Measurements from ENCODE around the gene RELN. TPM values are rescaled to one million over a fixed set of nuclear protein-coding genes. Genes with fewer than 3 reads are reported as not detected.

RELN gene
- total RNA-seq, 1 experiment from 2014 or later = 0.02 TPM

DNA sequence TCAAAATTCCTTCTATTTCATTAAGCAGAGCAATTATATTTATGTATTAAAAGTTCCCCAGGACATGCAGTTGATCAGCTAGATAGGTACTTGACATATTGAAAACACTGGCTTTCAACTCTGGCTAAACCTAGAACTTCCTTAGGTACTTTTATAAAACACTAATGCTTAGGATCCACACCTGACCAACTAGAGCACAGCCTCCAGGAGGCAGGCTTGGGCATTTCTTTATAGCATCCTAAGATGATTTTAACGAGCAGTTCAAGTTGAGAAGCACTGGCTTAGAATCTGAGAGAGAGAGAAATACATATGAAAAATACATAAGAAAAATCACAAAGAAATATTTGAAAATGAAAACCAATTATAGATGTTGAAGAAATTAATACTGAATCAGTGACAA is 564.3 kb downstream of the RELN start:
- no peak for DNase-seq

More for the DNA sequence above, 564.3 kb downstream of the RELN start:
- Histone ChIP-seq H3K79me2 (ENCODE audit: insufficient read depth, low read length) (no peaks in the 10 kb centered on the region), H3K79me1 (ENCODE audit: insufficient read depth, low read depth, low read length, poor library complexity, severe bottlenecking) (no peaks in the 10 kb centered on the region), H4K91ac (ENCODE audit: insufficient read length, low read depth, low read length) (no peak overlapping the region), H2BK12ac (ENCODE audit: insufficient read length, low read depth, low read length) (no peak overlapping the region), H2BK5ac (ENCODE audit: insufficient read length, low read length) (no peak overlapping the region), H3K27ac (ENCODE audit: insufficient read length, low read depth, low read length) (no peak overlapping the region), H2BK15ac (ENCODE audit: low read depth, low read length) (no peak overlapping the region), H3K27me3 (ENCODE audit: insufficient read depth, low read length) (no peaks in the 10 kb centered on the region), H3K23me2 (ENCODE audit: insufficient read length, low read depth, low read length, poor library complexity, severe bottlenecking) (no peaks in the 10 kb centered on the region), H3K56ac (ENCODE audit: insufficient read length, low read depth, low read length) (no peak overlapping the region), H2AFZ (ENCODE audit: low read length) (no peak overlapping the region), H3K9me3 (ENCODE audit: control insufficient read depth, low read depth, low read length) (no peaks in the 10 kb centered on the region), H3K18ac (ENCODE audit: insufficient read length, low read depth, low read length) (no peak overlapping the region), H3K23ac (ENCODE audit: insufficient read length, low read depth, low read length) (no peak overlapping the region), H3K4me1 (ENCODE audit: insufficient read depth, low read length) (no peaks in the 10 kb centered on the region), H2BK120ac (ENCODE audit: low read depth, low read length, poor library complexity, severe bottlenecking) (no peak overlapping the region), H4K5ac (ENCODE audit: insufficient read length, low read depth, low read length) (no peak overlapping the region), H4K8ac (replicated peaks; ENCODE audit: insufficient read length, low read depth, low read length) (no peak overlapping the region), H3K14ac (ENCODE audit: insufficient read depth, low read length) (no peak overlapping the region), H4K20me1 (ENCODE audit: control insufficient read depth, insufficient read depth, insufficient read length) (no peaks in the 10 kb centered on the region), H3T11ph (ENCODE audit: low read length) (no peak overlapping the region), H2BK20ac (ENCODE audit: low read depth, low read length, poor library complexity, severe bottlenecking) (no peak overlapping the region), H3K4me2 (ENCODE audit: insufficient read depth, insufficient read length, low read length) (no peak overlapping the region), H3K4ac (ENCODE audit: low read depth, low read length) (no peak overlapping the region), H2AK5ac (ENCODE audit: insufficient read length, low read length) (no peak overlapping the region), H3K9ac (ENCODE audit: extremely low read depth, insufficient read length, low read length) (no peak overlapping the region)
- no peaks in the 10 kb centered on the region for H3K27me3 Mint-ChIP-seq (ENCODE audit: low read depth)
- no peak overlapping the region for H3K4me3 Mint-ChIP-seq
- no CpG with 5 or more reads among the region's 1 CpG for WGBS (ENCODE audit: extremely low coverage, insufficient read length, low lambda C conversion rate)
- TF ChIP-seq, protein P1, sequence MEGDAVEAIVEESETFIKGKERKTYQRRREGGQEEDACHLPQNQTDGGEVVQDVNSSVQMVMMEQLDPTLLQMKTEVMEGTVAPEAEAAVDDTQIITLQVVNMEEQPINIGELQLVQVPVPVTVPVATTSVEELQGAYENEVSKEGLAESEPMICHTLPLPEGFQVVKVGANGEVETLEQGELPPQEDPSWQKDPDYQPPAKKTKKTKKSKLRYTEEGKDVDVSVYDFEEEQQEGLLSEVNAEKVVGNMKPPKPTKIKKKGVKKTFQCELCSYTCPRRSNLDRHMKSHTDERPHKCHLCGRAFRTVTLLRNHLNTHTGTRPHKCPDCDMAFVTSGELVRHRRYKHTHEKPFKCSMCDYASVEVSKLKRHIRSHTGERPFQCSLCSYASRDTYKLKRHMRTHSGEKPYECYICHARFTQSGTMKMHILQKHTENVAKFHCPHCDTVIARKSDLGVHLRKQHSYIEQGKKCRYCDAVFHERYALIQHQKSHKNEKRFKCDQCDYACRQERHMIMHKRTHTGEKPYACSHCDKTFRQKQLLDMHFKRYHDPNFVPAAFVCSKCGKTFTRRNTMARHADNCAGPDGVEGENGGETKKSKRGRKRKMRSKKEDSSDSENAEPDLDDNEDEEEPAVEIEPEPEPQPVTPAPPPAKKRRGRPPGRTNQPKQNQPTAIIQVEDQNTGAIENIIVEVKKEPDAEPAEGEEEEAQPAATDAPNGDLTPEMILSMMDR (conservative IDR thresholded peaks at IDR 0.05) = peak; percentile 31; the same call in 2 of the 3 replicates
- no peak overlapping the region for H3K27ac Mint-ChIP-seq
- no peaks in the 10 kb centered on the region for H3K4me1 Mint-ChIP-seq
- no peaks in the 10 kb centered on the region for H3K9me3 Mint-ChIP-seq
- H3K36me3 Mint-ChIP-seq (ENCODE audit: insufficient read depth in 1 of 3, low read depth in 3 of 3) = no peaks in the 10 kb centered on the region

All from H9 (cell line).